Activated CD4-positive, alpha-beta T cell treated with anti-CD3 and anti-CD28 coated beads for 36 hours (primary cell): ENCODE measurements around the gene CLNK. TPM values are rescaled to one million over a fixed set of nuclear protein-coding genes. Genes with fewer than 3 reads are reported as not detected.

Experiments
- ATAC-seq: fragments of 200-7000 bp; cut with Tn5 transposase; one replicate; pipeline ENCODE4 v1.10.0; 2021; ENCODE audit warnings: mild to moderate bottlenecking, moderate library complexity
- CTCF ChIA-PET: fragments of 350-600 bp; sonication (Branson Sonifier 250); formaldehyde crosslinking; loops from one replicate; lab custom pipeline; 2021; ENCODE audit warnings: antibody characterized with exemption; lab: Charles Lee
- POLR2A ChIA-PET: fragments of 350-600 bp; sonication (Branson Sonifier 250); formaldehyde crosslinking; loops from one replicate; lab custom pipeline; 2021; ENCODE audit warnings: antibody characterized with exemption, inconsistent platforms; lab: Charles Lee
- DNase-seq: peaks from one replicate; pipeline ENCODE4 v3.0.0-alpha.2; 2020
- H3K27ac Mint-ChIP-seq: one replicate; pipeline ENCODE4 v1.8.0; 2021; ENCODE audit warnings: mixed read lengths
- H3K27me3 Mint-ChIP-seq: one replicate; pipeline ENCODE4 v1.8.0; 2021; ENCODE audit warnings: mixed read lengths
- H3K36me3 Mint-ChIP-seq: one replicate; pipeline ENCODE4 v1.8.0; 2021; ENCODE audit warnings: low read depth, mixed read lengths
- H3K4me1 Mint-ChIP-seq: one replicate; pipeline ENCODE4 v1.8.0; 2021; ENCODE audit warnings: mixed read lengths
- H3K4me3 Mint-ChIP-seq: one replicate; pipeline ENCODE4 v1.8.0; 2021; ENCODE audit warnings: mild to moderate bottlenecking, moderate library complexity, mixed read lengths
- H3K9me3 Mint-ChIP-seq: one replicate; pipeline ENCODE4 v1.8.0; 2021; ENCODE audit warnings: low read depth, mixed read lengths
- intact Hi-C, 2 experiments: fragments of 100-400 bp; cut with DNase I in 1 of 2; cut with micrococcal nuclease in 1 of 2; formaldehyde crosslinking; loops; one replicate each; pipeline versions ENCODE4 v1.14.2 to v1.15.1; 2022 to 2024; cut with DNase I, micrococcal nuclease
- total RNA-seq, 2 experiments: library from RNA; stranded (reverse); gene quantifications; one replicate each; pipeline ENCODE4 v1.2.3, GENCODE V29; 2021

The CLNK gene
- total RNA-seq, 2 experiments from 2014 or later = not detected

GRCh38 chr4:10506077-10506476, 178.5 kb downstream of the CLNK start:
- CTCF ChIA-PET = no interaction called here
- peaks cover 5% of the 10 kb centered on the region for H3K9me3 Mint-ChIP-seq
- intact Hi-C loops = no loop called here
- no peaks in the 10 kb centered on the region for H3K4me1 Mint-ChIP-seq
- H3K27ac Mint-ChIP-seq = no peak overlapping the region
- ATAC-seq (no peak), DNase-seq (no peak)
- POLR2A ChIA-PET = no interaction called here
- no peaks in the 10 kb centered on the region for H3K36me3 Mint-ChIP-seq
- no peak overlapping the region for H3K4me3 Mint-ChIP-seq
- no peaks in the 10 kb centered on the region for H3K27me3 Mint-ChIP-seq

DNA sequence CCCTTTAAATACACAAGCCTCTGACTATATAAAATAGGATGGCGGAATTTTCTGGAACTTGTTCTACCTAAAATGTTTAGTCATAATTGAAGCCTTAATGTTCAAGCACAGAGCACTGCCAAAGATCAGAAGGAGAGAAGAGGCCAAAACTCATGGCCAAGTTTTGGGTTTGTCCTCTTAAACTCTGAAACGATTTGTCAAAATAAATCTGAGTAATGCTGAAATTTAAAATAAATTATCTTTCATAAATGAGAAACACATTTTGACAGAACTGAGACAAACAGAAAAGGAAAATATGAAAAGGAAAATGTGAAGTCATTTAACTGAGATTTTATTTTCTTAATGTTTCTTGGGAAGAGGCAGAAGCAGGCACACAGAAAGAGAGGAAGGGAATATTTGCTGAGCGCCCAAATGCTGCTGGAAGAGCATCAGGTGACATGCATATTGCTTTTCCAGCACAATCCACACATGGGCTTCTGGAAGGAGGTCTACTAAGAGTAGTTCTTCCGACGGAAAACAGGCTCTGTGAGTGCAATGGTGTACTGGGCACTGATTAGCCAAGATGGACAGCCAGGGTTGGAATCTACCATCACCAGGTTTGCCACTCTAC, 179.9 kb downstream of the CLNK start:
- ChIA-PET CTCF (no interaction called here), POLR2A (no interaction called here)
- Mint-ChIP-seq H3K36me3 (no peaks in the 10 kb centered on the region), H3K27me3 (peaks cover 4% of the 10 kb centered on the region), H3K9me3 (peaks cover 5% of the 10 kb centered on the region), H3K27ac (no peak overlapping the region), H3K4me1 (no peaks in the 10 kb centered on the region), H3K4me3 (no peak overlapping the region)
- intact Hi-C loops = no loop called here
- ATAC-seq = no peak
- DNase-seq = no peak

DNA sequence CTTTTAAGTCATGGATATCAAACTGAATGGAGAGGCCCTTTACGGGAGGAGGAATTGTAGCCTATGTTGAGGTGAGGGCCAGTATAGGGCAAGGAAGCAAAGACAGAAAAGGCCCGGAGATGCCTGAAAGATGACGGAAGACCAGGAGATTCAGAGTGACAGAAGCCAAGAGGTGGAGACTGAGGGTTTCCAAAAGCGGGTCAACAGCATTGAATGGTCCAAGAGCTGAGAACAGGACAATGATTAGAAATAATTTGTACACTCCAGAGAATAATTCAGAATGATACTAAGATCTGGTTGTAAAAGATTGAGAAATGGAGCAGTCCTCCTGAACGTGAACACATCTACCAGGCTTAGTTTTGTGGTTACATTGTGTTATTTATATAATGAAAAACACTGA, 181.9 kb downstream of the CLNK start:
- peaks cover 5% of the 10 kb centered on the region for H3K9me3 Mint-ChIP-seq
- H3K4me1 Mint-ChIP-seq = no peaks in the 10 kb centered on the region
- ChIA-PET POLR2A (no interaction called here), CTCF (interaction anchor here (0.6 kb wide), 2 partner anchors 233 to 1287 kb away, joined by 3 read pairs; no protein-coding TSS in a partner anchor)
- H3K4me3 Mint-ChIP-seq = no peak overlapping the region
- H3K36me3 Mint-ChIP-seq = no peaks in the 10 kb centered on the region
- intact Hi-C loops = no loop called here
- ATAC-seq = no peak
- no peak overlapping the region for H3K27ac Mint-ChIP-seq
- H3K27me3 Mint-ChIP-seq = peaks cover 4% of the 10 kb centered on the region
- no peak for DNase-seq

- CTCF ChIA-PET = no interaction called here
Observed at GRCh38 chr4:10500776-10501175, 183.8 kb downstream of the CLNK start.

DNA sequence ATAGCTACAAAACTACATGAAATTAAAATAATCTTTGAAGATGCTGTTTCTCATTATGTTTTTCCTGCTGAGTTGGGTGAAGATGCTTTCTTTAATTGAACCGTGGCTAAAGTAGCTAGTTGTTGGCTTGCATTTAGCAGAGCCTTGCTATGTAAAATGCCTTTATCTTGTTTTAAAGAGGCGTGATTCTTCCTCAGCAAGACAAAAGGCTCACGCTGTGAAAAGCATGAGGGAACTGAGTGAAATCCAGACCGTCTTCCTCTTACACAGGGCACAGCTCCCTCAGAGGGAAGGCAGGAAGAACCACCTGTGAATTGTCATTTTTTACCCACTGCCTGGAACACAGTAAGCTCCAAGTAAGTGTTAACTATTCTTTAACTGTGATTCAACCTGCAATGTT, 188.4 kb downstream of the CLNK start:
- H3K36me3 Mint-ChIP-seq = no peaks in the 10 kb centered on the region
- ATAC-seq = no peak
- H3K4me3 Mint-ChIP-seq = no peak overlapping the region
- H3K9me3 Mint-ChIP-seq = no peaks in the 10 kb centered on the region
- H3K4me1 Mint-ChIP-seq = no peaks in the 10 kb centered on the region
- no peak for DNase-seq
- no peak overlapping the region for H3K27ac Mint-ChIP-seq
- peaks cover 6% of the 10 kb centered on the region for H3K27me3 Mint-ChIP-seq
- intact Hi-C loops = no loop called here
- CTCF ChIA-PET = interaction anchor here (0.7 kb wide), 2 partner anchors 12 to 382 kb away, joined by 3 to 5 read pairs; no protein-coding TSS in a partner anchor
- POLR2A ChIA-PET = no interaction called here

More at GRCh38 chr4:10500776-10501175, 183.8 kb downstream of the CLNK start:
- intact Hi-C loops = no loop called here
- Mint-ChIP-seq H3K27ac (no peak overlapping the region), H3K36me3 (no peaks in the 10 kb centered on the region), H3K9me3 (no peaks in the 10 kb centered on the region), H3K4me3 (no peak overlapping the region), H3K4me1 (no peaks in the 10 kb centered on the region), H3K27me3 (peaks cover 4% of the 10 kb centered on the region)
- ATAC-seq (no peak), DNase-seq (no peak)
- POLR2A ChIA-PET = no interaction called here

- ATAC-seq = no peak
- ChIA-PET CTCF (interaction anchor here (0.7 kb wide), 1 partner anchor 382 kb away, joined by 3 read pairs; no protein-coding TSS in a partner anchor), POLR2A (no interaction called here)
- H3K4me1 Mint-ChIP-seq = no peaks in the 10 kb centered on the region
- DNase-seq = no peak
- H3K27ac Mint-ChIP-seq = no peak overlapping the region
- no peak overlapping the region for H3K4me3 Mint-ChIP-seq
- peaks cover 3% of the 10 kb centered on the region for H3K27me3 Mint-ChIP-seq
- no peaks in the 10 kb centered on the region for H3K9me3 Mint-ChIP-seq
- intact Hi-C loops = no loop called here
- no peaks in the 10 kb centered on the region for H3K36me3 Mint-ChIP-seq
Observed at GRCh38 chr4:10495651-10496050, 188.9 kb downstream of the CLNK start.

- peaks cover 11% of the 10 kb centered on the region for H3K27me3 Mint-ChIP-seq
- ChIA-PET POLR2A (no interaction called here), CTCF (no interaction called here)
- H3K9me3 Mint-ChIP-seq = no peaks in the 10 kb centered on the region
- H3K4me3 Mint-ChIP-seq = no peak overlapping the region
- DNase-seq (no peak), ATAC-seq (no peak)
- no peaks in the 10 kb centered on the region for H3K36me3 Mint-ChIP-seq
- H3K27ac Mint-ChIP-seq = no peak overlapping the region
- intact Hi-C loops = no loop called here
- no peaks in the 10 kb centered on the region for H3K4me1 Mint-ChIP-seq
Observed at GRCh38 chr4:10492464-10492863, 192.1 kb downstream of the CLNK start.

DNA sequence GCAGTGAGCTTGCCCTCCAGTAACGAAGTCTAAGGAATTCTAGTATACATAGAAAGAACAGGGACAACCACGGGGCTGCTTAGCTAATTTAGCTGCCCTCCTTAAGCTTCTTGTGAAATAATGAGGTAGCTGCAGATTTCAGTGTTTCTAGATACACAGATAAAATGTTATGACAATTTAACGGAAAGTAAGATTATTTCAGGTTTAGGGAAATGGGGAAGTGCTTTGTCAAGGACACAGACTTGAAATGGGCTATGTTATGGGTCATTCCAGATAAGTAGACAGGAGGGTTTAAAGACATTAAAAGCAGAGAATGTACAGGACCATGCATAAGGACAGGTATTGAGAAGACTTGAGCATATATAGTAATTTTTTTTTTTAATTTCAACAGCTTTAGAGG, 193.2 kb downstream of the CLNK start:
- Mint-ChIP-seq H3K4me1 (no peaks in the 10 kb centered on the region), H3K27ac (no peak overlapping the region), H3K27me3 (peaks cover 14% of the 10 kb centered on the region), H3K9me3 (no peaks in the 10 kb centered on the region), H3K36me3 (no peaks in the 10 kb centered on the region), H3K4me3 (no peak overlapping the region)
- DNase-seq (no peak), ATAC-seq (no peak)
- POLR2A ChIA-PET = no interaction called here
- intact Hi-C loops = no loop called here
- CTCF ChIA-PET = no interaction called here

DNA sequence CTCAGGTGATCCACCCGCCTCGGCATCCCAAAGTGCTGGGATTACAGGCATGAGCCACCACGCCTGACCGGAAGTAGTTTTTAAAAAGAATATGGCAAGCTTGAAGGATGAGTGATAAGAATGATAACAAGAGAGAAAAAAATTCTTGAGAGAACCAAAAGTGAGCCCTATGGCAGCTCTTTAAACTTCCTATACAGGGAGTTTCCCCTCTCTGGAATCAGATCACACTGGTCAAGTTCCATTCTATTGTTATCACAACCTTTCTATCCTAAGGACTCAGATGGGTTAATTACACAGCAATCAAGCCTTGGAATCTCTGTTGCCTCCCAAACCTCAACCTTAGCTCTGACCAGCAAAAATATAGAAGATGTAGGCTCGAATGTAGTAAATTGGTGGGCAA, 193.6 kb downstream of the CLNK start:
- H3K4me1 Mint-ChIP-seq = no peaks in the 10 kb centered on the region
- intact Hi-C loops = no loop called here
- H3K36me3 Mint-ChIP-seq = no peaks in the 10 kb centered on the region
- ATAC-seq = no peak
- ChIA-PET POLR2A (no interaction called here), CTCF (no interaction called here)
- peaks cover 14% of the 10 kb centered on the region for H3K27me3 Mint-ChIP-seq
- H3K4me3 Mint-ChIP-seq = no peak overlapping the region
- DNase-seq = no peak
- H3K9me3 Mint-ChIP-seq = no peaks in the 10 kb centered on the region
- no peak overlapping the region for H3K27ac Mint-ChIP-seq

GRCh38 chr4:10482913-10483312, 201.7 kb downstream of the CLNK start:
- ChIA-PET POLR2A (no interaction called here), CTCF (interaction anchor here (0.6 to 1.5 kb wide), 2 partner anchors 9 to 55 kb away, joined by 3 read pairs; no protein-coding TSS in a partner anchor)
- no peak for DNase-seq
- Mint-ChIP-seq H3K9me3 (no peaks in the 10 kb centered on the region), H3K4me3 (no peak overlapping the region), H3K27ac (no peak overlapping the region), H3K27me3 (peaks cover 10% of the 10 kb centered on the region), H3K4me1 (no peaks in the 10 kb centered on the region), H3K36me3 (no peaks in the 10 kb centered on the region)
- intact Hi-C loops = no loop called here
- ATAC-seq = no peak

DNA sequence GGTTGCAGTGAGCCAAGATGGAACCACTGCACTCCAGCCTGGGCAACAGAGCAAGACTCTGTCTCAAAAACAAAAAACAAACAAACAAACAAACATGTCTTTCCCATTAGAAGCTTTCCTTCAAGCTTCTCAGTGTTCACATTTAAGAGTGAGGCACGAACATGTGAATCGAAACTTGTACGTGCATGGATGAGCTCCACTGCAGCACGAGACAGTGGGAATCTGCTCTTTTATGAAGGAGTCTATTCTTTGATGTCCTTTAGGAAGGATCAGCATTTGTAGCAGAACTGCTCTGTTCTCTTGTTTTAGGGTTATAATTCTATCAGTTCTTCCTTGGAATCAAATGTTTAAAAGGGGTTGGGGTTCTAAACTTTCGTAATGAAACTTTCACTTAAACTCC, 204.0 kb downstream of the CLNK start:
- H3K4me3 Mint-ChIP-seq = no peak overlapping the region

GRCh38 chr4:10478621-10479020, 205.9 kb downstream of the CLNK start:
- intact Hi-C loops = no loop called here
- ChIA-PET CTCF (interaction anchor here (1.1 to 1.3 kb wide), 2 partner anchors 17 to 26 kb away, joined by 3 to 5 read pairs; no protein-coding TSS in a partner anchor), POLR2A (no interaction called here)
- no peaks in the 10 kb centered on the region for H3K9me3 Mint-ChIP-seq
- H3K4me3 Mint-ChIP-seq = no peak overlapping the region
- no peaks in the 10 kb centered on the region for H3K36me3 Mint-ChIP-seq
- DNase-seq (no peak), ATAC-seq (no peak)
- no peaks in the 10 kb centered on the region for H3K4me1 Mint-ChIP-seq
- H3K27ac Mint-ChIP-seq = no peak overlapping the region
- peaks cover 4% of the 10 kb centered on the region for H3K27me3 Mint-ChIP-seq

More for the DNA sequence above, 204.0 kb downstream of the CLNK start:
- Mint-ChIP-seq H3K27me3 (peaks cover 4% of the 10 kb centered on the region), H3K36me3 (no peaks in the 10 kb centered on the region), H3K9me3 (no peaks in the 10 kb centered on the region), H3K27ac (no peak overlapping the region), H3K4me1 (no peaks in the 10 kb centered on the region)
- ATAC-seq = no peak
- DNase-seq = no peak
- POLR2A ChIA-PET = no interaction called here
- CTCF ChIA-PET = interaction anchor here (1.3 to 2.1 kb wide), 2 partner anchors 8 to 19 kb away, joined by 4 to 5 read pairs; no protein-coding TSS in a partner anchor
- intact Hi-C loops = no loop called here
